SK-N-SH (cell line): ENCODE results near the gene DKK1. TPM values are rescaled to one million over a fixed set of nuclear protein-coding genes. Genes with fewer than 3 reads are reported as not detected.
A peak's percentile ranks its signal among the peaks of the same experiment; 100 is the strongest.

Experiments used
- CTCF ChIA-PET: fragments of 300-600, 350-600 bp; formaldehyde crosslinking; extraction: SDS; loops from one replicate; lab custom pipeline; 2021; lab: Yijun Ruan, JAX
- POLR2A ChIA-PET: fragments of 350-600 bp; sonication (Branson Sonifier 250); formaldehyde crosslinking; extraction: SDS; loops from one replicate; lab custom pipeline; 2020; ENCODE audit warnings: antibody characterized with exemption, inconsistent platforms; lab: Yijun Ruan, JAX
- DNase-seq: peaks from one replicate; pipeline ENCODE4 v3.0.0; 2012
- H2AFZ ChIP-seq: fragments of 200-600 bp; sonication (generic); 2 replicates; pipeline ENCODE4 v1.8.1; 2016; ENCODE audit warnings: antibody characterized with exemption, mild to moderate bottlenecking, low read depth
- H3F3A ChIP-seq: fragments of 200-600 bp; sonication (generic); replicated peaks from 2 replicates; pipeline ENCODE3; 2016; ENCODE audit warnings: antibody characterized with exemption, mild to moderate bottlenecking; ENCODE audit not compliant: insufficient read depth
- H3K27ac ChIP-seq, 2 experiments: fragments of 200-500 bp in 1 of 2; fragments of 200-600 bp in 1 of 2; sonication (Bioruptor generic) in 1 of 2; sonication (generic), shearing (Covaris generic) in 1 of 2; 2 replicates each; pipeline versions ENCODE4 v1.5.1 to v1.6.1; 2014 to 2016; ENCODE audit warnings: low read depth in 2 of 2, inconsistent platforms in 1 of 2, low read length in 1 of 2, mild to moderate bottlenecking in 1 of 2, mixed read lengths in 1 of 2
- H3K27me3 ChIP-seq: fragments of 200-600 bp; sonication (generic), shearing (Covaris generic); 2 replicates; pipeline ENCODE4 v1.6.1; 2016; ENCODE audit warnings: mixed run types; ENCODE audit not compliant: insufficient read depth
- H3K36me3 ChIP-seq, 2 experiments: fragments of 200-500 bp in 1 of 2; fragments of 200-600 bp in 1 of 2; sonication (Bioruptor generic) in 1 of 2; sonication (generic) in 1 of 2; replicated peaks in 1 of 2; 2 replicates each; pipeline versions ENCODE3 to v1.5.1; 2014 to 2016; ENCODE audit warnings: low read length in 1 of 2, mild to moderate bottlenecking in 1 of 2; ENCODE audit not compliant: insufficient read depth in 2 of 2, control insufficient read depth in 1 of 2
- H3K4me1 ChIP-seq, 2 experiments: fragments of 200-500 bp in 1 of 2; fragments of 200-600 bp in 1 of 2; sonication (Bioruptor generic) in 1 of 2; sonication (generic), shearing (Covaris generic) in 1 of 2; 2 replicates each; pipeline versions ENCODE4 v1.5.1 to v1.6.1; 2014 to 2016; ENCODE audit warnings: low read depth in 1 of 2, low read length in 1 of 2, mixed run types in 1 of 2; ENCODE audit not compliant: insufficient read depth in 2 of 2, control insufficient read depth in 1 of 2
- H3K4me2 ChIP-seq: fragments of 200-600 bp; sonication (generic), shearing (Covaris generic); 2 replicates; pipeline ENCODE4 v1.6.1; 2017; ENCODE audit warnings: mixed run types
- H3K4me3 ChIP-seq, 2 experiments: fragments of 200-500 bp in 1 of 2; fragments of 200-600 bp in 1 of 2; sonication (Bioruptor generic) in 1 of 2; sonication (generic), shearing (Covaris generic) in 1 of 2; 2 replicates each; pipeline versions ENCODE4 v1.5.1 to v1.8.1; 2014 to 2016; ENCODE audit warnings: low read depth in 2 of 2, inconsistent platforms in 1 of 2, low read length in 1 of 2, mild to moderate bottlenecking in 1 of 2, mixed read lengths in 1 of 2, moderate library complexity in 1 of 2
- H3K79me2 ChIP-seq: fragments of 200-600 bp; sonication (generic); 2 replicates; pipeline ENCODE4 v1.8.1; 2017; ENCODE audit warnings: mild to moderate bottlenecking; ENCODE audit not compliant: insufficient read depth
- H3K9ac ChIP-seq: fragments of 200-600 bp; sonication (generic); 2 replicates; pipeline ENCODE4 v1.6.1; 2017; ENCODE audit warnings: mixed run types
- H3K9me2 ChIP-seq: fragments of 200-600 bp; sonication (generic); 2 replicates; pipeline ENCODE4 v1.6.1; 2017; ENCODE audit warnings: mixed run types
- H3K9me3 ChIP-seq: fragments of 200-600 bp; sonication (generic); 2 replicates; pipeline ENCODE4 v1.6.1; 2017; ENCODE audit warnings: mixed run types, mild to moderate bottlenecking, moderate library complexity
- H4K20me1 ChIP-seq: fragments of 200-600 bp; sonication (generic); 2 replicates; pipeline ENCODE4 v1.6.1; 2017; ENCODE audit warnings: mild to moderate bottlenecking, mixed run types; ENCODE audit not compliant: insufficient read depth
- ELF1 ChIP-seq: IDR thresholded peaks from 2 replicates; pipeline ENCODE4 v1.4.0; 2012
- EP300 ChIP-seq, 2 experiments: IDR thresholded peaks; 2 replicates each; pipeline versions ENCODE4 v1.4.0 to v1.6.1; 2012; ENCODE audit warnings: borderline replicate concordance in 1 of 2, low read depth in 1 of 2, low read length in 1 of 2
- EZH2phosphoT487 ChIP-seq: fragments of 200-600 bp; sonication (generic); IDR thresholded peaks from 2 replicates; pipeline ENCODE4 v1.6.1; 2017; ENCODE audit warnings: low read depth, mixed run types, mild to moderate bottlenecking, antibody characterized with exemption, moderate library complexity, borderline replicate concordance
- FOSL2 ChIP-seq: IDR thresholded peaks from 2 replicates; pipeline ENCODE4 v1.4.0; 2012; ENCODE audit warnings: low read depth, mild to moderate bottlenecking, moderate library complexity, borderline replicate concordance
- FOXJ3 ChIP-seq: sonication (generic); formaldehyde crosslinking; IDR thresholded peaks from 2 replicates; pipeline ENCODE4 v1.5.1; 2020; ENCODE audit warnings: mild to moderate bottlenecking, missing genetic modification reagents
- FOXM1 ChIP-seq: IDR thresholded peaks from 2 replicates; pipeline ENCODE4 v1.4.0; 2012; ENCODE audit warnings: low read depth, mild to moderate bottlenecking
- GABPA ChIP-seq: IDR thresholded peaks from 2 replicates; pipeline ENCODE4 v1.4.0; 2012; ENCODE audit warnings: low read depth, mild to moderate bottlenecking
- JUND ChIP-seq: IDR thresholded peaks from 2 replicates; pipeline ENCODE4 v1.4.0; 2012
- MEF2A ChIP-seq: IDR thresholded peaks from 2 replicates; pipeline ENCODE4 v1.4.0; 2012; ENCODE audit warnings: low read depth, borderline replicate concordance
- MXI1 ChIP-seq: IDR thresholded peaks from 2 replicates; pipeline ENCODE4 v1.6.1; 2012; ENCODE audit warnings: mild to moderate bottlenecking, low read depth, low read length, improper control_type of control experiment
- NFIC ChIP-seq: IDR thresholded peaks from 2 replicates; pipeline ENCODE4 v1.4.0; 2012; ENCODE audit warnings: borderline replicate concordance
- POLR2AphosphoS5 ChIP-seq: IDR thresholded peaks from 2 replicates; pipeline ENCODE4 v1.6.1; 2012; ENCODE audit warnings: low read depth, low read length
- RAD21 ChIP-seq: IDR thresholded peaks from 2 replicates; pipeline ENCODE4 v1.6.1; 2012; ENCODE audit warnings: mild to moderate bottlenecking, low read length
- RCOR1 ChIP-seq: fragments of 150-350 bp; IDR thresholded peaks from 2 replicates; pipeline ENCODE4 v1.6.1; 2017; ENCODE audit warnings: antibody characterized with exemption, low read length
- RFX5 ChIP-seq: IDR thresholded peaks from 2 replicates; pipeline ENCODE4 v1.6.1; 2012; ENCODE audit warnings: mild to moderate bottlenecking, improper control_type of control experiment, low read length
- TAF1 ChIP-seq: IDR thresholded peaks from 2 replicates; pipeline ENCODE4 v1.6.1; 2012; ENCODE audit warnings: low read depth, mild to moderate bottlenecking, low read length, moderate library complexity, borderline replicate concordance
- TCF12 ChIP-seq: IDR thresholded peaks from 2 replicates; pipeline ENCODE4 v1.4.0; 2012
- TEAD4 ChIP-seq: IDR thresholded peaks from 2 replicates; pipeline ENCODE4 v1.4.0; 2012; ENCODE audit warnings: mild to moderate bottlenecking, borderline replicate concordance; ENCODE audit not compliant: insufficient read depth
- YY1 ChIP-seq: IDR thresholded peaks from 2 replicates; pipeline ENCODE4 v1.4.0; 2012; ENCODE audit warnings: low read depth, mild to moderate bottlenecking
- WGBS: methylation state at CpG from one replicate; pipeline ENCODE4 v1.1.6; 2017; ENCODE audit warnings: low lambda C conversion rate; 5-methylcytosine and 5-hydroxymethylcytosine counted together
- polyA plus RNA-seq, 3 experiments: library from polyadenylated mRNA; depleted of rRNA; stranded (reverse); fragments of >200 nt; gene quantifications; 2 replicates each; pipeline ENCODE4 v1.2.3, GENCODE V29; 2012
- TF ChIP-seq, protein P1 (sequence below): fragments of 150-350 bp; IDR thresholded peaks from 2 replicates; pipeline ENCODE4 v1.6.1; 2017; ENCODE audit warnings: antibody characterized with exemption, low read length, low read depth, borderline replicate concordance
- TF ChIP-seq, protein P2 (sequence below): IDR thresholded peaks from 2 replicates; pipeline ENCODE4; 2012

The DKK1 gene
- polyA plus RNA-seq, 1 of the 3 experiments (the other 2 are of a cell fraction), result 225 TPM

DNA sequence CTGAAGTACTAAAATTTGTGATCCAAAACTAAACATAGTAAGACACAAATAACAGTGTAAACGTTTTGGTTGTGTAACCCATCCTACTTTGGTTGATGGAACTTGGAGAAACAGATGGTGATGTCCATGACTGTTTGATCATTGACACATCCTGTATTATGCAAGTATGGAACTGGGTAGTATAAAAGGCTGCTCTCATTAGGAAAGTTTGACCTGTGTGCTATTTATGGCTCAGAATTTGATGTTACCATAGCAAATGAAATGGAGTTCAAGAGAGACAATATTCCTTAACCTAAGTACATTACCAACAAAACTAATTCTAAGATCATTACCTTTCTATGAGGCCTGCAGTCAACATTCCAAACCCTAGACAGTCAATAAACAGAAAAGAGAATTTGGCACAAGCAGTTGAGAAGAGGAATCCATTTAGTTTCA lies 39.9 kb downstream of the DKK1 start:
- H3K9me3 ChIP-seq, result no peaks in the 10 kb centered on the region
- H4K20me1 ChIP-seq, result no peaks in the 10 kb centered on the region
- whole genome bisulfite sequencing, result 54% methylated on average over 1 of the region's 1 CpG
- H3K9me2 ChIP-seq, result no peaks in the 10 kb centered on the region
- H3K36me3 ChIP-seq, result no peaks in the 10 kb centered on the region
- peak overlapping the region; percentile 20; the same call in 1 of the 2 replicates for H2AFZ ChIP-seq
- H3K9ac ChIP-seq, result no peak overlapping the region
- H3K4me1 ChIP-seq, result peaks cover 3 to 54% of the 10 kb centered on the region in 2 experiments; a peak in 2 of 4 replicates
- H3K27ac ChIP-seq, result peak overlapping the region in 1 of 2 experiments; percentile 26; a peak in 2 of 4 replicates
- H3K27me3 ChIP-seq, result no peaks in the 10 kb centered on the region
- no peak overlapping the region for H3K4me3 ChIP-seq
- H3K79me2 ChIP-seq, result no peaks in the 10 kb centered on the region
- no peak overlapping the region for H3K4me2 ChIP-seq
- peaks cover 33% of the 10 kb centered on the region for H3F3A ChIP-seq
- no peak for TF ChIP-seq EP300 (IDR thresholded peaks at IDR 0.05; ENCODE audit: borderline replicate concordance in 1 of 2, low read depth in 1 of 2, low read length in 1 of 2)
- DNase-seq, result no peak
- ChIA-PET CTCF (no interaction called here), POLR2A (no interaction called here)

DNA sequence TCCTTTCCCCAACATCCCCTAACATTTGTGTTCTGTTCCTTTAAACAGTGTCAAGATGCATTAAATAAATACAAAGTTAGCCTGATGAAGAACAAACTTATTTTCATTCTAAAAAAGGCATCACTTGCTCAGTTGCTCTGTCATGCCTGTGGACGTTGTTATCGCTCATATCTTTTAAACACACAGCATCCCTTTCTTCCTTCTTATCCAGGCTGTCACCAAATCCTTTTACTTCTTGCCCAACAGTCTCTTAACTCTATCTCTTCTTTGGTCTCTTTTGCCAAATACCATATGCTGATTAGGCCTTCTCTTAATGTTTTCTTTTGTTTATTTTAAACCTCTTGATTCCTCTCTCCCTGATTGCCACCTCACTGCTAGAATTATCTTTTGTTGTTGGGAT lies 43.9 kb downstream of the DKK1 start:
- 61% methylated on average over 2 of the region's 2 CpGs for whole genome bisulfite sequencing
- no peak overlapping the region for H3K4me2 ChIP-seq
- no peaks in the 10 kb centered on the region for H3K36me3 ChIP-seq
- H3K4me1 ChIP-seq, result peaks cover 3 to 46% of the 10 kb centered on the region in 2 experiments; a peak in 2 of 4 replicates
- H3F3A ChIP-seq, result peaks cover 17% of the 10 kb centered on the region
- no peaks in the 10 kb centered on the region for H3K9me3 ChIP-seq
- H3K4me3 ChIP-seq, result no peak overlapping the region
- H3K9me2 ChIP-seq, result no peaks in the 10 kb centered on the region
- H3K27me3 ChIP-seq, result no peaks in the 10 kb centered on the region
- no peak for TF ChIP-seq RFX5
- TF ChIP-seq FOXM1, result no peak
- no peak for TF ChIP-seq RAD21
- TF ChIP-seq TEAD4, result no peak
- no peak for TF ChIP-seq MEF2A
- TF ChIP-seq GABPA, result no peak
- TF ChIP-seq ELF1, result no peak
- no peak for TF ChIP-seq YY1
- POLR2A ChIA-PET, result no interaction called here
- no peaks in the 10 kb centered on the region for H4K20me1 ChIP-seq
- no peak overlapping the region for H3K27ac ChIP-seq
- DNase-seq, result no peak
- 0 out of 2 replicates have a peak overlapping the region, but pooled peaks have one; percentile 15 for H3K9ac ChIP-seq
- CTCF ChIA-PET, result no interaction called here
- peak overlapping the region; percentile 63; the same call in 1 of the 2 replicates for H2AFZ ChIP-seq
- H3K79me2 ChIP-seq, result no peaks in the 10 kb centered on the region

DNA sequence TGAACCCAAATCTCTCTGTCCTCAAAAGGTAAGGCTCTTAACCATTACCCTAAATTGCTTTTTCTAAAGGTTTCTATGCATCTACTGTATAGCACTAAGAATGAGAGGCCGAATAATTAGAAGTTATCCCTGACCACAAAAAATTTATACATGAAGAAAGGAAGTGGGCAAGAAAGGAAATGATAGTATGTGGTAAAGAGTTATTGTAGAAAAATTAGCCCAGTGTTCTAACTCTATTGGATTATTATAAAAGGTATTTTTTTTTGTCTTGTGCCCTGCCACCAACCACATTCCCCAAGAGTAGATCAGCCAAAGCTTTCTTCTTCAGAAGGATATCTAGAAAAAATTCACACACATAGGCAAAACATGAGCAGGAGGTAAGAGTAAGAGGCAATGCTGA lies 45.4 kb downstream of the DKK1 start:
- no peak overlapping the region for H3K9ac ChIP-seq
- no peaks in the 10 kb centered on the region for H3K27me3 ChIP-seq
- CTCF ChIA-PET, result no interaction called here
- H3K4me2 ChIP-seq, result no peak overlapping the region
- H3K27ac ChIP-seq, result 0 out of 4 replicates have a peak overlapping the region, but pooled peaks of 1 of the 2 experiments have one; percentile 14
- TF ChIP-seq RCOR1, result no peak
- TF ChIP-seq, protein P1, sequence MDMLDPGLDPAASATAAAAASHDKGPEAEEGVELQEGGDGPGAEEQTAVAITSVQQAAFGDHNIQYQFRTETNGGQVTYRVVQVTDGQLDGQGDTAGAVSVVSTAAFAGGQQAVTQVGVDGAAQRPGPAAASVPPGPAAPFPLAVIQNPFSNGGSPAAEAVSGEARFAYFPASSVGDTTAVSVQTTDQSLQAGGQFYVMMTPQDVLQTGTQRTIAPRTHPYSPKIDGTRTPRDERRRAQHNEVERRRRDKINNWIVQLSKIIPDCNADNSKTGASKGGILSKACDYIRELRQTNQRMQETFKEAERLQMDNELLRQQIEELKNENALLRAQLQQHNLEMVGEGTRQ, result no peak
- no peak for TF ChIP-seq ELF1
- TF ChIP-seq, protein P2, sequence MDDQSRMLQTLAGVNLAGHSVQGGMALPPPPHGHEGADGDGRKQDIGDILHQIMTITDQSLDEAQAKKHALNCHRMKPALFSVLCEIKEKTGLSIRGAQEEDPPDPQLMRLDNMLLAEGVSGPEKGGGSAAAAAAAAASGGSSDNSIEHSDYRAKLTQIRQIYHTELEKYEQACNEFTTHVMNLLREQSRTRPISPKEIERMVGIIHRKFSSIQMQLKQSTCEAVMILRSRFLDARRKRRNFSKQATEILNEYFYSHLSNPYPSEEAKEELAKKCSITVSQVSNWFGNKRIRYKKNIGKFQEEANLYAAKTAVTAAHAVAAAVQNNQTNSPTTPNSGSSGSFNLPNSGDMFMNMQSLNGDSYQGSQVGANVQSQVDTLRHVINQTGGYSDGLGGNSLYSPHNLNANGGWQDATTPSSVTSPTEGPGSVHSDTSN, result no peak
- TF ChIP-seq GABPA, result no peak
- no peak for TF ChIP-seq FOXM1
- no peak for TF ChIP-seq POLR2AphosphoS5
- no peak for TF ChIP-seq FOXJ3 (CRISPR knock-in tag)
- no peak for TF ChIP-seq JUND
- no peak for TF ChIP-seq EZH2phosphoT487
- TF ChIP-seq TCF12, result no peak
- TF ChIP-seq EP300 (IDR thresholded peaks at IDR 0.05; ENCODE audit: borderline replicate concordance in 1 of 2, low read depth in 1 of 2, low read length in 1 of 2), result no peak
- no peak for TF ChIP-seq NFIC
- TF ChIP-seq FOSL2, result no peak
- no peak for TF ChIP-seq TAF1
- no peak for TF ChIP-seq RAD21
- TF ChIP-seq TEAD4, result no peak
- no peak for TF ChIP-seq MXI1
- H3K36me3 ChIP-seq, result no peaks in the 10 kb centered on the region
- H3K4me1 ChIP-seq, result peaks cover 3 to 37% of the 10 kb centered on the region in 2 experiments; a peak in 2 of 4 replicates
- H3F3A ChIP-seq, result peaks cover 17% of the 10 kb centered on the region
- H3K9me2 ChIP-seq, result no peaks in the 10 kb centered on the region
- H2AFZ ChIP-seq, result no peak overlapping the region
- H3K79me2 ChIP-seq, result no peaks in the 10 kb centered on the region
- 71% methylated on average over 1 of the region's 1 CpG for WGBS
- no peak for DNase-seq
- H3K9me3 ChIP-seq, result no peaks in the 10 kb centered on the region
- H3K4me3 ChIP-seq, result no peak overlapping the region
- H4K20me1 ChIP-seq, result no peaks in the 10 kb centered on the region
- POLR2A ChIA-PET, result no interaction called here
